Stimulated activated CD4-positive, alpha-beta T cell treated with anti-CD3 and anti-CD28 coated beads, Interleukin-2, amount 100 ng/mL, for 4 hours (primary cell): ENCODE measurements around the gene SNX7.

Experiments
- DNase-seq: peaks from one replicate; pipeline ENCODE4 v3.0.0-alpha.2; 2020; ENCODE audit warnings: low read depth

SNX7 gene

GRCh38 chr1:98697781-98698180, 36.3 kb downstream of the SNX7 start:
- DNase-seq = no peak

GRCh38 chr1:98698625-98699024, 37.1 kb downstream of the SNX7 start:
- DNase-seq = no peak

- DNase-seq = no peak
Measured at GRCh38 chr1:98700228-98700627, 38.7 kb downstream of the SNX7 start.

- DNase-seq = no peak
Measured at GRCh38 chr1:98702976-98703375, 41.5 kb downstream of the SNX7 start.

- no peak for DNase-seq
Measured at GRCh38 chr1:98704474-98704873, 43.0 kb downstream of the SNX7 start.

GRCh38 chr1:98704971-98705370, 43.5 kb downstream of the SNX7 start:
- no peak for DNase-seq

- DNase-seq = no peak
Measured at GRCh38 chr1:98705591-98705990, 44.1 kb downstream of the SNX7 start.

- no peak for DNase-seq
Measured at GRCh38 chr1:98706173-98706843, 44.8 kb downstream of the SNX7 start.

GRCh38 chr1:98707556-98707955, 46.0 kb downstream of the SNX7 start:
- no peak for DNase-seq

- DNase-seq = no peak
Measured at GRCh38 chr1:98709906-98710305, 48.4 kb downstream of the SNX7 start.

- DNase-seq = no peak
Measured at GRCh38 chr1:98723574-98723973, 62.1 kb downstream of the SNX7 start.

GRCh38 chr1:98732985-98733781, 71.7 kb downstream of the SNX7 start:
- DNase-seq = no peak

GRCh38 chr1:98733782-98734112, 72.2 kb downstream of the SNX7 start:
- DNase-seq = no peak

GRCh38 chr1:98735756-98736155, 74.2 kb downstream of the SNX7 start:
- no peak for DNase-seq

- no peak for DNase-seq
Measured at GRCh38 chr1:98737835-98738234, 76.3 kb downstream of the SNX7 start.

GRCh38 chr1:98739762-98740161, 78.2 kb downstream of the SNX7 start:
- no peak for DNase-seq

GRCh38 chr1:98741164-98741563, 79.6 kb downstream of the SNX7 start:
- no peak for DNase-seq

GRCh38 chr1:98749152-98749756, 87.7 kb downstream of the SNX7 start:
- DNase-seq = no peak

- DNase-seq = no peak
Measured at GRCh38 chr1:98754176-98754575, 92.7 kb downstream of the SNX7 start.

GRCh38 chr1:98761219-98761865, 99.8 kb downstream of the SNX7 start:
- no peak for DNase-seq

- no peak for DNase-seq
Measured at GRCh38 chr1:98763488-98764150, 102.1 kb downstream of the SNX7 start.

GRCh38 chr1:98764485-98764884, 103.0 kb downstream of the SNX7 start:
- no peak for DNase-seq
